Neuron (in vitro differentiated cells): ENCODE measurements around the gene SPAG17.

Source experiments
- H2AFZ ChIP-seq: one replicate; pipeline ENCODE4 v1.6.1; 2013; ENCODE audit warnings: low read depth, mild to moderate bottlenecking, inconsistent platforms, low read length, moderate library complexity
- H3K27me3 ChIP-seq: one replicate; pipeline ENCODE4 v1.6.1; 2013; ENCODE audit warnings: low read length; ENCODE audit not compliant: insufficient read depth
- H3K36me3 ChIP-seq: one replicate; pipeline ENCODE4 v1.6.1; 2013; ENCODE audit warnings: low read length; ENCODE audit not compliant: insufficient read depth
- H3K4me1 ChIP-seq: one replicate; pipeline ENCODE4 v1.6.1; 2013; ENCODE audit warnings: low read length; ENCODE audit not compliant: insufficient read depth
- H3K4me3 ChIP-seq: 2 replicates; pipeline ENCODE4 v1.5.1; 2013; ENCODE audit warnings: mild to moderate bottlenecking, low read length, moderate library complexity
- H3K9me3 ChIP-seq: one replicate; pipeline ENCODE4 v1.6.1; 2013; ENCODE audit warnings: low read length

SPAG17 gene

DNA sequence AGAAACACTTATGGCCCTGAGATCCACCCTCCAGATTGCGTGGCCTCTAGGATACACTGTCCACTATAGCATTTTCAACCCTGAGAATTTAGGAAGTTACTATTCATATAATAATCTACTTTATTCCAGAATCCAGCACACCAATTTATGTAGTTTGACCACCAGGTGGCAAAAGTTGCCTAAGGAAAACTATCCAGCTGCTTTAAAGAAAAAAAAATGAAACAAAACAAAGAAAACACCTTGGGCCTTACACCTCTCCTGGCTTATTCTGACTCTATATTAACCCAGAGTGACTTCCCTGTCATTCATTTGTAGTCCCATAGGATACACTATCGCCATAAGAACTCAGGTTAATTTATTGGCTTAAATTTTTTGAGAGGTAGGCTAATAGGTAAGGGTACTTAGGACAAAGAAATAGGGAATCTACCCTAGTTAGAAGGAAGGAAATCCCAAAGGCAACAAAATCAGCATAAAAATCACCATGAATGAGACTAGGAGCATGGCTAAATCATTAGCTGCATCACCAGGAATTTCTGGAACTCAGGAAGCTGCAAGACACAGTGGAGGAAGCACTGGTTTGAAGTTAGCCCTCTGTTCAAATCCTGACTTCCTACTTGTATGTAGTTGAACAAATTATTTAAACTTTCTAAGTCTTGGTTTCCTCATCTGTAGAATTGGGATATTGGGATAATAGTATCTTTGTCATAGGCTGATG lies 107.5 kb downstream of the SPAG17 start:
- H3K27me3 ChIP-seq = no peaks in the 10 kb centered on the region
- no peaks in the 10 kb centered on the region for H3K4me1 ChIP-seq
- no peaks in the 10 kb centered on the region for H3K36me3 ChIP-seq
- no peaks in the 10 kb centered on the region for H3K9me3 ChIP-seq
- H2AFZ ChIP-seq = no peak overlapping the region
- H3K4me3 ChIP-seq = no peak overlapping the region

DNA sequence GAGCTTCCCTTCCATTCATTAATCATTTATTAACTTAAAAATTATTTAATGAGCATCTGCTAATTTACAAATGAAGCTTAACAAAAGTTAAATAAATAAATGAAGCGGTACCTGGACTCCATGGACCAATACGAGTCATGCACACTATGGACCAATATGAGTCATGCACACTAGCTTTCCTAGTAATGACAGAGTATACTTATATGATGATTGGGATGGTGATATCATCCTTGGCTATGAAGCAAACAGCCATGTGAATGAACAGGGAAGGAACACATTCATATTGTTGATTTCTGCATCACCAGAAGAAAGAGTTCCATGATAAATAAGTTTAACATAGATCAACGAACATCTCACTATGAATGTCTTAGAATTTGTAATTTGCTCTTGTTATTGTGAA lies 109.9 kb downstream of the SPAG17 start:
- Histone ChIP-seq H2AFZ (no peak overlapping the region), H3K27me3 (no peaks in the 10 kb centered on the region), H3K36me3 (no peaks in the 10 kb centered on the region), H3K4me3 (no peak overlapping the region), H3K4me1 (no peaks in the 10 kb centered on the region), H3K9me3 (no peaks in the 10 kb centered on the region)

DNA sequence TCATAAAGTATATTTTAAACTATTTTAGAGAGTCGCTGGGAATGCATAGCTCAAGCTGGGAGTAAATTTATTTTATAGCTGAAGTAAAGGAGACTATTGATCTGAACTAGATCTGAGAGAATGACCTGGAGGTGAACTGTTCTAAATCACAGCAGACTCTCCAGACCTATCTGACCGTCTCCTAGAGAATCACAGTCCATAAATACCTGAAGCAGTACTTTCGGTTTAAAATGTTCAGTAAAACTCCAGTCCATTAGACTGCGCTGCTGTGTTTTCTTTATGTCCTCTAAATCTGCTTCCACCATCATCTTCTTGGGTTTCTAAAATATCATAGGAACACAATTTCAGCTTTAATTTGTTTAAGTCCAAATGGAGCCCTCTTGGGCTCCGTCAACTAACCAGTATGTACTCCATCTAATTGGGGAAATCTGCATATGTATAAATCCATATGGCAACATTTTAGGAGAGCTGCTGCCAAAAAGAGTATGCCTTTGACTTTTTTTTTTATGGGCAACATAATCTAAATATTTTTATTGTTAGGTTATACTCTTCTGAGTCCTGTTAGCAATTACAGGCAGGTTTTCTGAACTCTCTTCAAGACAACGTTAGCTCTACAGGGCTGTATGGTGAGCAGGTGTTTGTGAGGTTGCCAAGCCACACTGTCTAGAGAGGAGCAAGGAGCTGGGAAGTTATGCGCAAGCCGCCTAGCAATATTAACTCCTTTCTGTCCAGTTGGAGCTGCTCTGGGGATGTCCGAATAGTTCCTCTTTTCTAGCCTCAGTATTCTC lies 111.2 kb downstream of the SPAG17 start:
- Histone ChIP-seq H3K27me3 (no peaks in the 10 kb centered on the region), H3K4me3 (no peak overlapping the region), H3K36me3 (no peaks in the 10 kb centered on the region), H3K9me3 (no peaks in the 10 kb centered on the region), H2AFZ (no peak overlapping the region), H3K4me1 (no peaks in the 10 kb centered on the region)

DNA sequence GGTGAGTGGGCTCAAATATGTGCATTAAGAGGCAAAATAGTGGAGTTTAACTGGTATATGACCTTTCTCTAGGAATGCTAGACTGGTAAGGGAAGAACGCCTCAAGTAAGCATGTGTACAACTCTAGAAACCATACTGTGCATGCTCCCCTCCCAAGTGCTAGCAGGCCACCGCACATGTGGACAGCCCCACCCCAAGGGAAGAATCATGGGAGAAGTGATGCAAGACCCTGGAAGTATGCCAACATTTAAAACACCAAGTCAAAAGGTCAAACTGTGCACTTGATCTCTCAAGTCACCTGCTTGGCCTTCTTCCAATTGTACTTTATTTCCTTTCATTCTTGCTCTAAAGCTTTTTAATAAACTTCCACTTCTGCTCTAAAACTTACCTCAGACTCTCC lies 135.0 kb downstream of the SPAG17 start:
- no peaks in the 10 kb centered on the region for H3K36me3 ChIP-seq
- no peaks in the 10 kb centered on the region for H3K4me1 ChIP-seq
- H2AFZ ChIP-seq = no peak overlapping the region
- H3K9me3 ChIP-seq = no peaks in the 10 kb centered on the region
- no peak overlapping the region for H3K4me3 ChIP-seq
- no peaks in the 10 kb centered on the region for H3K27me3 ChIP-seq

DNA sequence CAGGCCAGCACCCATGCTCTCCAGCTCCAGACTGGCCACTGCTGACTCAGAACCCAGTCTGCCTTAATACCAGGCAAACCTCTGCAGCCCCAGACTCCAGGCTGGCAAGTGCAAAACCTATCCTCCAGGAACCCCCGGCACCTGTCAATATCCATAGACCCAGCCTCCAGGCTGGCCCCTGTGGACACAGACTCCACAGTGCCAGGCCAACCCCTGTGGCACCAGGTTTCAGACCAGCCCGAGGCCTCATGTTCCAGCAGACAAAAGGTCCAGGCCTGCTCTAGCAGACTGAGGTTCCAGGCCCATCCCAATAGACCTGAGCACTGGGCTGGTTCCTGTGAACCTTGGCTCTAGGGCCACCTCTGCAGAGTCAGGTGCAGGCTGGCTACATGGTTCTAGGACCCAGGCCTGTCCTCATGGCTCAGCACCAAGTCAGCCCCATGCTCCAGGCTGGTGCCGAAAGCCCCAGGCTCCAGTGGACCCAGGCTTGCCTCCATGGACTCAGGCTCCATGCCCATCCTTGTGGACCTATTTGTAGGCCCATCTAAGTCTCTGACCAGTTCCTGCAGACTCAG lies 137.3 kb downstream of the SPAG17 start:
- Histone ChIP-seq H2AFZ (no peak overlapping the region), H3K36me3 (no peaks in the 10 kb centered on the region), H3K27me3 (no peaks in the 10 kb centered on the region), H3K4me1 (no peaks in the 10 kb centered on the region), H3K9me3 (no peaks in the 10 kb centered on the region), H3K4me3 (no peak overlapping the region)

DNA sequence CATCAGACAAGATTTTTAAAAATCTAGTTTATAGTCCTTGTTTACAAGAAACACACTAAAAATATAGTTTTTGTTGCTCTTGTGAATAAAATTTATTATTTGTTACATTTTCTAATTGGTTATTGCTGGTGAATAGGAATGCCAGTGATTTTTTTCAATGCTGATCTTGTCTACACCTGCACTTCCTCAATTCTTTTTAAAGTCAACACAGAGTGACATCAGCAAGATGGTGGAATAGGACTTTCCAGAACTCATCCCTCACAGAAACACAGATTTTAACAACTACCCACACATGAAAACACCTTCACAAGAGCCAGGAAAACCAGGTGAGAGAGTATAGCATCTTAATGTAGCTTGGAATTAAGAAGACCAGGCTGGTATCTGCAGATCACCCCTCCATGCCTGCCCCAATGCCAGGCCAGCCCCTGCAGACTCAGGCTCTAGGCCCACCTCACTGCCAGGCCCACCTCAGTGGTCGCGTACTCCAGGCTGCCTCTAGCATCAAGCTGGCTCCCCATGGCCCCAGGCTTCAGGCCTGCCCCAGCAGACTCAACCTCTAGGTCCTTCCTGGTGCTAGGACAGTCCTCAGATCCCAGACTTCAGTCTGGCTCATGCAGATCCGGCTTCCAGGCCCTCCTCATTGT lies 137.9 kb downstream of the SPAG17 start:
- Histone ChIP-seq H3K4me3 (no peak overlapping the region), H3K9me3 (no peaks in the 10 kb centered on the region), H3K4me1 (no peaks in the 10 kb centered on the region), H3K27me3 (no peaks in the 10 kb centered on the region), H3K36me3 (no peaks in the 10 kb centered on the region), H2AFZ (no peak overlapping the region)

DNA sequence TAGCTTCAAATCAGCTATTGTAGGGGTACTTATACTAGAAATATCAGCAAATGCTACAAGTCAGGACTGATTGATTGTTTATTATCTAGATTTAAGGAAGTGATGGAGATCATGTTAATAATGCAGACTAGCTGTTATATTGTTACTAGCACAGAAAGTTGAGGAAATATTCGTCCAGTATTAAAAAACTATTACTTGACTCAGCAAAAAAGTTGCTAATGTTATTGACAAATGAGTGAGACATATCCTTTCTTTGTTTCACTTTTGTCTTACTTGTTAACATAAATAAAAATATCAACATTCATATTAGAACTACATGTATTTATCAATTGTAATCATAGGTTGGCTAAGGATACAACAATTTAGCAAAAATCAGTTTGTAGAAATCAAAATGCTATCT lies 141.4 kb downstream of the SPAG17 start:
- Histone ChIP-seq H3K9me3 (no peaks in the 10 kb centered on the region), H3K36me3 (no peaks in the 10 kb centered on the region), H2AFZ (no peak overlapping the region), H3K27me3 (no peaks in the 10 kb centered on the region), H3K4me3 (no peak overlapping the region), H3K4me1 (no peaks in the 10 kb centered on the region)

DNA sequence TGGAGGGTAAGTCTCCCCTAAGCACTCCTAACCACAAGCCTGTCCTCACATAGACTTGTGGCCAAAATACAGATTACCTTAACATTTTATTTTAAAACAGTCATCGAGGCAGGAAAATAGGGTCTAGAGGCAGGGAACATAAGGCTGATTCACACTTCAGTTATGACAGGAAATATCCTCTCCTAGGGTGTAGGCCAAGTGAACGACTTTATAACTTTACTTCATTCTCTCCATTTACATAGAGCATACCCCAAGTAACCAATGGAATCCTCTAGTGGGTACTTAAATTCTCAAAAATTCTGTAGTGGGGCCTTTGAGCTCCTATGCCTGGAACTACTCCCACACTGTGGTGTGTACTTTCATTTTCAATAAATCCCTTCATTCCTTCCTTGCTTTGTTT lies 142.5 kb downstream of the SPAG17 start:
- H3K27me3 ChIP-seq = no peaks in the 10 kb centered on the region
- no peaks in the 10 kb centered on the region for H3K9me3 ChIP-seq
- no peaks in the 10 kb centered on the region for H3K36me3 ChIP-seq
- H3K4me1 ChIP-seq = no peaks in the 10 kb centered on the region
- no peak overlapping the region for H3K4me3 ChIP-seq
- H2AFZ ChIP-seq = no peak overlapping the region

DNA sequence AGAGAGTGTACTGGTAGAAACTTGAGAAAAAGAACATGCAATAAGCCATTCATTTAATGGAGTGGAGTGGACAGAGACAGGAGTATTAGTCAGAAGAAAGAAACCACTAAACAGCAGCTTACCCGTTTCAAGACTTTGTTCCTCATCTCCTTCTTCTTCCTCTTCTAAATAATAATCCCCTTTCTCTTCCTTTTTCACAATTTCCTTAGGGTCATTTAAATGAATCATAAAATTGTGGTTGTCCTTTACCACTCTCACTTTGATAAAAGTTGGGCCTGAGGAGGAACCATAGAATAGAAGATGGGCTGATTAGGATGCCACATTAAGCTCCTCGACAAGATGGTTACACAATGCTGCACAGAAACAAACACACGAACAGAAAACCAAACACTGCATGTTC lies 145.9 kb downstream of the SPAG17 start:
- Histone ChIP-seq H3K9me3 (no peaks in the 10 kb centered on the region), H3K4me3 (no peak overlapping the region)

DNA sequence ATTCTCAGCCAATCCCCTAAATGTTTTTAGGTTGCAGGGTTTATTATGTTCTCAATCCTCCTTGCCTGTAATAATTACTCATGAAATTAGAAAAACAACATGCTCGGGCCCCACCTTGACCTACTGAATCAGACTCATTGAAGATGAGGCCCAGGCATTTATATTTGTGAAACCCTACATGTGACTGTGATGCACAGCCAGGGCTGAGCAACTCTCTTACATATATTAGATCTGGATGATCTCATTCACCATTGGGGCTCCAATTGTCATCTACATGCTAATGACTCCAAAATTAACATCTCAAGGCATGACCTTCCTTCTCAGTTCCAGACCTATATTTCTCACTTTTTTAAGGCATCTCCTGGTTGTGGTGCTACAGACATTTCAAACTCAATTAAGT lies 152.1 kb downstream of the SPAG17 start:
- H3K9me3 ChIP-seq = no peaks in the 10 kb centered on the region
- H3K27me3 ChIP-seq = no peaks in the 10 kb centered on the region
- H3K4me1 ChIP-seq = no peaks in the 10 kb centered on the region
- H2AFZ ChIP-seq = no peak overlapping the region
- no peaks in the 10 kb centered on the region for H3K36me3 ChIP-seq
- H3K4me3 ChIP-seq = no peak overlapping the region

More for the DNA sequence above, 145.9 kb downstream of the SPAG17 start:
- H3K4me1 ChIP-seq = no peaks in the 10 kb centered on the region
- H3K27me3 ChIP-seq = no peaks in the 10 kb centered on the region
- no peaks in the 10 kb centered on the region for H3K36me3 ChIP-seq
- H2AFZ ChIP-seq = no peak overlapping the region

DNA sequence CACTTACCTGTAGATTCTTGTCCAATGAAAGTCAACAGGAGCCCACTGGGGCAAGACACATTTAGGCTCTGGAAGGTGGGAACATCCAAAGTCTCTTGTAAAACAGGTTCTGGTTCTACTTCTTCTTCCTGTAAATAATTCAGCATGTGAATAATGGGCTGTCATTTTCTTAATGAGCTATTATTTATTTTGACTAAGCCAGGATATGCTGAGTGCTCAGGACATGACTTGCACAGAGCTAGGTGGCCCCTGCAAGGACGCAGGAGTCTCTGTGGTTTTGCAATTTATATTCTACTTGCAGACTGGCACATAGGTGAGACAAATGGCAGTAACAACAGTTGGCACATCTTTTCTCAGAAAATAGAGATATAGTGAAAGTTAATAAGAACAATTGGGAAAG lies 156.8 kb downstream of the SPAG17 start:
- no peaks in the 10 kb centered on the region for H3K36me3 ChIP-seq
- H3K4me3 ChIP-seq = no peak overlapping the region
- H3K27me3 ChIP-seq = no peaks in the 10 kb centered on the region
- no peak overlapping the region for H2AFZ ChIP-seq
- H3K4me1 ChIP-seq = no peaks in the 10 kb centered on the region
- no peaks in the 10 kb centered on the region for H3K9me3 ChIP-seq

DNA sequence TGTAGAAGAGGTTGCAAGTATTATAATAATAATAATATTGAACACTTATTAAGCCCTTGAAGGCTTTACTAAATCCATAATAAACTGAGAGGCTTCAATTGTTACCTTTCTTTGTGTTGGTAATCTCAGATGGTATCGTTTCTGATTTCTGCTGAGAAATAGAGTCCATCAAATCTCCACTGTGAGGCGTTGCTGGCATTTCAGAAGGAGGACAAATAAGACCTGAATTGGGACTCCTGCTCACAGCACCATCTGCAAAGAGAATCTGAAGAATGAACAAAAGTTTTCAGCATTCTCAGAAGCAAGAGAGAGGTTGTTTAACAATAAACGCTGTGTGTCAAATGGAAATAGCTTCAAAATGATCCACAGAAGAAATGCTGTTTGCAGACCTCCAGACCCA lies 161.8 kb downstream of the SPAG17 start:
- no peaks in the 10 kb centered on the region for H3K36me3 ChIP-seq
- no peak overlapping the region for H2AFZ ChIP-seq
- H3K27me3 ChIP-seq = no peaks in the 10 kb centered on the region
- H3K4me3 ChIP-seq = no peak overlapping the region
- H3K4me1 ChIP-seq = no peaks in the 10 kb centered on the region
- no peaks in the 10 kb centered on the region for H3K9me3 ChIP-seq

DNA sequence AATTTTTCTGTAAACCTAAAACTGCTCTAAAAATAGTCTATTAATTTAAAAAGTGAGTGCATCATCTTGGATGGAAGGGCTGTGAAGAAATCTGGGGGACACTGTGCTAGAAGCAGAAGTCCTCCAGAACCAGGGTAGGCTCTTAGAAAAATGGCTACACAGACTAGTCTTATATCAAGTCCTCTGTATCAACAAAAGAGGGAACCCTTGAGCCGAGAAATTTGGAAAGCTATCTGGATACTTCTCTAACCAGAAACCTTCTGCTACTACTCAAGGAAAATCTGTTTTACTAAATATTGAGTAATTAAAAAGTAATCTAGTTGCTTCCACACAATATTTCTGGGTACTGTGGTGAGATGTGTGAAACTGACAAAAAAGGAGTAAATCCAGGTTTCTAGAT lies 163.4 kb downstream of the SPAG17 start:
- H3K9me3 ChIP-seq = no peaks in the 10 kb centered on the region
- H3K27me3 ChIP-seq = no peaks in the 10 kb centered on the region
- H3K4me3 ChIP-seq = no peak overlapping the region
- H2AFZ ChIP-seq = no peak overlapping the region
- H3K36me3 ChIP-seq = no peaks in the 10 kb centered on the region
- no peaks in the 10 kb centered on the region for H3K4me1 ChIP-seq
